ENCODE results near the gene SCN3B. TPM values are rescaled to one million over a fixed set of nuclear protein-coding genes. Genes with fewer than 3 reads are reported as not detected.

SCN3B gene
- total and polyA plus RNA-seq, 10 donors, result 0.09 to 1.7 (median 0.58) TPM

GRCh38 chr11:123586568-123586967, 67.9 kb downstream of the SCN3B start:
- H3K4me1 ChIP-seq, result peaks cover 0 to 11% (median 0%) of the 10 kb centered on the region in 6 donors
- H3K27ac ChIP-seq, result no peak overlapping the region
- 77 to 89% (median 85%) methylated on average over 6 to 8 of the region's 8 CpGs for WGBS, 5 donors
- intact Hi-C loops (cut with DNase I; ENCODE audit: low total_unique reads), result no loop called here
- H3K36me3 ChIP-seq, result peaks cover 0 to 17% (median 0%) of the 10 kb centered on the region in 6 donors
- no peaks in the 10 kb centered on the region for H3K9me3 ChIP-seq
- no peak for TF ChIP-seq POLR2A (IDR thresholded peaks at IDR 0.05)
- TF ChIP-seq POLR2AphosphoS5 (IDR thresholded peaks at IDR 0.05), result no peak
- H3K4me3 ChIP-seq, result no peak overlapping the region
- no peak for DNase-seq
- peaks cover 0 to 7% (median 0%) of the 10 kb centered on the region in 7 donors for H3K27me3 ChIP-seq (replicated peaks in 1 of 7)

- DNase-seq, result no peak
- H3K4me3 ChIP-seq, result no peak overlapping the region
- H3K4me1 ChIP-seq, result peaks cover 0 to 12% (median 2%) of the 10 kb centered on the region in 6 donors
- H3K27me3 ChIP-seq (replicated peaks in 1 of 7), result peaks cover 0 to 16% (median 0%) of the 10 kb centered on the region in 7 donors
- intact Hi-C loops (cut with DNase I; ENCODE audit: low total_unique reads), result no loop called here
- WGBS, 5 donors, result 46 to 65% (median 55%) methylated on average over 5 of the region's 5 CpGs
- no peaks in the 10 kb centered on the region for H3K9me3 ChIP-seq
- TF ChIP-seq, protein P1, sequence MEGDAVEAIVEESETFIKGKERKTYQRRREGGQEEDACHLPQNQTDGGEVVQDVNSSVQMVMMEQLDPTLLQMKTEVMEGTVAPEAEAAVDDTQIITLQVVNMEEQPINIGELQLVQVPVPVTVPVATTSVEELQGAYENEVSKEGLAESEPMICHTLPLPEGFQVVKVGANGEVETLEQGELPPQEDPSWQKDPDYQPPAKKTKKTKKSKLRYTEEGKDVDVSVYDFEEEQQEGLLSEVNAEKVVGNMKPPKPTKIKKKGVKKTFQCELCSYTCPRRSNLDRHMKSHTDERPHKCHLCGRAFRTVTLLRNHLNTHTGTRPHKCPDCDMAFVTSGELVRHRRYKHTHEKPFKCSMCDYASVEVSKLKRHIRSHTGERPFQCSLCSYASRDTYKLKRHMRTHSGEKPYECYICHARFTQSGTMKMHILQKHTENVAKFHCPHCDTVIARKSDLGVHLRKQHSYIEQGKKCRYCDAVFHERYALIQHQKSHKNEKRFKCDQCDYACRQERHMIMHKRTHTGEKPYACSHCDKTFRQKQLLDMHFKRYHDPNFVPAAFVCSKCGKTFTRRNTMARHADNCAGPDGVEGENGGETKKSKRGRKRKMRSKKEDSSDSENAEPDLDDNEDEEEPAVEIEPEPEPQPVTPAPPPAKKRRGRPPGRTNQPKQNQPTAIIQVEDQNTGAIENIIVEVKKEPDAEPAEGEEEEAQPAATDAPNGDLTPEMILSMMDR (IDR thresholded peaks at IDR 0.05 in 8 of 11, conservative IDR thresholded peaks at IDR 0.05 in 3 of 11), result no peak
- no peak for TF ChIP-seq POLR2AphosphoS5 (IDR thresholded peaks at IDR 0.05)
- TF ChIP-seq POLR2A (IDR thresholded peaks at IDR 0.05), result no peak
- no peak overlapping the region for H3K27ac ChIP-seq
- H3K36me3 ChIP-seq, result peaks cover 0 to 11% (median 0%) of the 10 kb centered on the region in 6 donors
These were observed 68.7 kb downstream of the SCN3B start for GRCh38 chr11:123585706-123586105.

GRCh38 chr11:123585206-123585605, 69.2 kb downstream of the SCN3B start:
- H3K9me3 ChIP-seq, result no peaks in the 10 kb centered on the region
- H3K4me1 ChIP-seq, result peaks cover 0 to 13% (median 7%) of the 10 kb centered on the region in 6 donors
- intact Hi-C loops (cut with DNase I; ENCODE audit: low total_unique reads), result no loop called here
- DNase-seq, result no peak
- no peak overlapping the region for H3K4me3 ChIP-seq
- H3K27ac ChIP-seq, result no peak overlapping the region
- peaks cover 0 to 7% (median 0%) of the 10 kb centered on the region in 6 donors for H3K36me3 ChIP-seq
- TF ChIP-seq, protein P1 (IDR thresholded peaks at IDR 0.05 in 8 of 11, conservative IDR thresholded peaks at IDR 0.05 in 3 of 11), result no peak
- TF ChIP-seq POLR2AphosphoS5 (IDR thresholded peaks at IDR 0.05) (no peak), POLR2A (IDR thresholded peaks at IDR 0.05) (no peak)
- peaks cover 0 to 17% (median 0%) of the 10 kb centered on the region in 7 donors for H3K27me3 ChIP-seq (replicated peaks in 1 of 7)
- WGBS, 5 donors, result 77 to 93% (median 85%) methylated on average over 5 of the region's 5 CpGs

DNA sequence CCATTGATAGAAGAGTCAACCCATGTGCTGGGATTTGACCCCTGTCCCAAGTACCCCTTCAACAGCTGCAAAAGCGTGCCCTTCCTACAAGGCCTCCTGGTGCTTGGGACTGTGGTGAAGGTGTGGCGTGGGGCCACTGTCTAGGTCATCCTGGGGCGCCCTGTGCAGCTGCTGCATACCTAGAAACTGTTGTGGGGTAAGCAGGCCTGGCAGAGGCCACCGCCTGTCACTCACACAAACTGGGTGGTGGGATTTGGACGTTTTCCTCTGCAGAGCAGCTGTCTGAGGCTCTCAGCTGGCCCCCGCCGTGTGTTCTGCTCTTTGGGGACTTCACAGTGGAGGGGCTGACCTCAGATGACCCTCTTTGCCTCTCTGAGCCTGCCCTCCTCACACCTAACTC, 69.7 kb downstream of the SCN3B start:
- Histone ChIP-seq H3K36me3 (peaks cover 0 to 7% (median 0%) of the 10 kb centered on the region in 6 donors), H3K9me3 (no peaks in the 10 kb centered on the region), H3K4me3 (no peak overlapping the region), H3K4me1 (peaks cover 0 to 10% (median 7%) of the 10 kb centered on the region in 6 donors), H3K27me3 (replicated peaks in 1 of 7) (peaks cover 0 to 17% (median 0%) of the 10 kb centered on the region in 7 donors), H3K27ac (no peak overlapping the region)
- TF ChIP-seq, protein P1 (IDR thresholded peaks at IDR 0.05 in 8 of 11, conservative IDR thresholded peaks at IDR 0.05 in 3 of 11), result no peak
- TF ChIP-seq POLR2A (IDR thresholded peaks at IDR 0.05) (no peak), POLR2AphosphoS5 (IDR thresholded peaks at IDR 0.05) (no peak)
- no peak for DNase-seq
- intact Hi-C loops (cut with DNase I; ENCODE audit: low total_unique reads), result no loop called here
- 84 to 97% (median 87%) methylated on average over 6 to 7 of the region's 7 CpGs for WGBS, 5 donors
